NCI-H2196 treated with DMSO at 0.1 percent for 48 hours (cell line): ENCODE measurements around the gene KAT14.
"Not testable (repeated sequence)": the region's sequence is repeated elsewhere in the genome, so short reads cannot be mapped to it uniquely, and the experiment has no call there.

Experiments
- DNase-seq: peaks from one replicate; lab custom pipeline; 2025; ENCODE audit not compliant: unreplicated experiment; lab: John Stamatoyannopoulos, UW

Gene KAT14

DNA sequence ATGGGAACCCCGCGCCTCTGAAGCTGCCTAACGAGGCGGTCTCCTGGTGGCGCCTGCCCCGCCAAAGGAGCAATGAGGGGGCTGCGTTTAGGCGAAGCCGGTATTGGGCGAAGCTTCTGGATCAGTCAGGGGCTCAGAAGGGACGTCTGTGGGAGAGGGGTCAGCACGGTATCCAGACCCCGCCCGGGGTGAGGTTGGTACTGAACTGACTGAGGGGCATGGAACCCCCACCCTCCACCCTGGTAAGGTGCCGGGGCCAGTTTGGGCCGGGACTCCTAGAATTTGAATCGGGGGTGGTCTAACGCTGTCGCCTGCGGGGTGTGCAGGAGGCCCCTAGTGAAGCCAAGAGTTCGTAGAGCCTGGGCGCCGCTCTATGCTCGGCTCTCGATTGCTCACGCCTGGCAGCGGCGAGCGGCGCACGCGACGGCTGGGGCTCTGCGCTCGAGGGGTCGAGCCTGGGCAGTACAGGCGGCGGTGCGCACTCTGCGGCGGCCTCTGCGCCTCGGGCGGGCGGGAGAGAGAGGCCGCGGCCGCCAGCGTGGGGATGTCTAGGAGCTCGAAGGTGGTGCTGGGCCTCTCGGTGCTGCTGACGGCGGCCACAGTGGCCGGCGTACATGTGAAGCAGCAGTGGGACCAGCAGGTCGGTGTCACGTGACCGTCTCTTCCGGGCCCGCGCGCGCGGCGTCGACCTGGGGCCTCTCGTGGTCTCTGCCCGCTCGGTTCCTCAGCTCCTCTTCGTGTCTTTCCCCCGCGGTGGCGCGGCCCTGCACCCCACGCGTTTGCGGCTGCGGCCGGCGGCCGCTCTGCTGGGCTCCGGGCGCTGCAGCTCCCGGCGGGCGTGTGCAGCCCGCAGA is at the start of gene KAT14, which contains the start of gene PET117:
Gene KAT14 (plus strand): TSS at position 452 of the 854 bp plus-strand sequence. CDS start 4,798 bp downstream, outside the sequence.
Gene PET117 (plus strand): TSS at position 452 of the 854 bp plus-strand sequence. CDS start 93 bp downstream, at position 545.
- DNase-seq = peak; percentile 67

- not testable (repeated sequence) for DNase-seq
Observed at GRCh38 chr20:18088298-18088697, 49.4 kb upstream of the KAT14 start.

DNA sequence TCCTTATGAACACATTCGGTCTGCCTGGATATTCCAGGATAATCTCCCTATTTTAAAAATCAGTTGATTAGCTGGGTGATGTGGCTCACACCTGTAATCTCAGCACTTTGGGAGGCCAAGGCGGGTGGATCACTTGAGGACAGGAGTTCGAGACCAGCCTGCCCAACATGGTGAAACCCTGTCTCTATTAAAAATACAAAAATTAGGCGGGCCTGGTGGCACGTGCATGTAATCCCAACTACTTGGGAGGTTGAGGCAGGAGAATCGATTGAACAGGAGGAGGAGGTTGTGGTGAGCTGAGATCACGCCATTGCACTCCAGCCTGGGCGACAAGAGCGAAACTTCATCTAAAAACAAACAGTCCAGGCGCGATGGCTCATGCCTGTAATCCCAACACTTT is 48.8 kb upstream of the KAT14 start:
- not testable (repeated sequence) for DNase-seq

GRCh38 chr20:18090044-18090443 is 47.6 kb upstream of the KAT14 start:
- no peak for DNase-seq

DNA sequence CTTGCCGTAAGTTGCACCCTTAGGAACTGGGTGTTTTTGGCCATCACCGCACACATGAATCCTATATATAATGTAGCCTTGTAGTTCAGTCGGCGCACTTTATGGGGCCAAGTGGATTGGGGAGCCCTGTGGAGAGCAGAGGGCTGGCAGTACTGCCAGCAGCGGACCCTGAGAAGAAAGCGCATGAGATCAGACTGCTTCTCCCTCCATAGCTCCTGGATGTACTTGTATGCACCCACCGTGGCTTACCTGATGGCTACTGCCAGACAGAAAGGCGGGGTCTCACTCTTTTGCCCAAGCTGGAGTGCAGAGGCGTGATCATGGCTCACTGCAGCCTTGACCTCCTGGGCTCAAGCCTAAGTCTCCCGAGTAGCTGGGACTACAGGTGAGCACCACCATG is 47.2 kb upstream of the KAT14 start:
- no peak for DNase-seq

DNA sequence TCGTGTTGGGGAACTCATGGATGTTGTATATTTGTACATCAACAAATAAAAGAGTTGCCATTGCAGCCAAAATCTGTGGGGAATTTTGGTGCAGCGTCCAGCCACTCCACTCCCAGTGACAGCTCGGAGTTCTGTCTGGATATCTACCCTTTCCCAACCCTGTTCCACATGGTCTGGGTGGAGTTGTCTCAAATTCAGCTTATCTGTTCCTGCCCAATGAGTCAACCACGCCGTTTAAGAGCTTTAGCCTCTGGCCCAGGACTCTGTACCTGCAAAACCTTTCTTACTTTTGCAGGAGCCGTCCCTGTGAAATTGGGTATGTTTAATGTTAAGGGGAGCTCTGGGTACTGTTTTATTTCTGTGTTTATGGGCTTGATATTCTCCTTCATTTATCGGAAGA is 46.0 kb upstream of the KAT14 start:
- DNase-seq = no peak

- DNase-seq = no peak
Observed at GRCh38 chr20:18092890-18093289, 44.8 kb upstream of the KAT14 start.

- no peak for DNase-seq
Observed at GRCh38 chr20:18093388-18093787, 44.3 kb upstream of the KAT14 start.

- no peak for DNase-seq
Observed at GRCh38 chr20:18094191-18094590, 43.5 kb upstream of the KAT14 start.

DNA sequence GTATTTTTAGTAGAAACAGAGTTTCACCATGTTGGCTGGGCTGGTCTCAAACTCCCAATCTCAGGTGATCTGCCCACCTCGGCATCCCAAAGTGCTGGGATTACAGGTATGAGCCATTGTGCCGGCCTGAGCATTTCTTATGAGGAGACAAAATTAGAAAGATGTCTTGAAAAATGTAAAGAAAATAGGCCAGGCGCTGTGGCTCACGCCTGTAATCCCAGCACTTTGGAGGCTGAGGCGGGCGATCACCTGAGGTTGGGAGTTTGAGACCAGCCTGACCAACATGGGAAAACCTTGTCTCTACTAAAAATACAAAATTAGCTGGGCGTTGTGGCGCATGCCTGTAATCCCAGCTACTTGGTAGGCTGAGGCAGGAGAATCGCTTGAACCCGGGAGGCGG is 37.1 kb upstream of the KAT14 start:
- DNase-seq = not testable (repeated sequence)

DNA sequence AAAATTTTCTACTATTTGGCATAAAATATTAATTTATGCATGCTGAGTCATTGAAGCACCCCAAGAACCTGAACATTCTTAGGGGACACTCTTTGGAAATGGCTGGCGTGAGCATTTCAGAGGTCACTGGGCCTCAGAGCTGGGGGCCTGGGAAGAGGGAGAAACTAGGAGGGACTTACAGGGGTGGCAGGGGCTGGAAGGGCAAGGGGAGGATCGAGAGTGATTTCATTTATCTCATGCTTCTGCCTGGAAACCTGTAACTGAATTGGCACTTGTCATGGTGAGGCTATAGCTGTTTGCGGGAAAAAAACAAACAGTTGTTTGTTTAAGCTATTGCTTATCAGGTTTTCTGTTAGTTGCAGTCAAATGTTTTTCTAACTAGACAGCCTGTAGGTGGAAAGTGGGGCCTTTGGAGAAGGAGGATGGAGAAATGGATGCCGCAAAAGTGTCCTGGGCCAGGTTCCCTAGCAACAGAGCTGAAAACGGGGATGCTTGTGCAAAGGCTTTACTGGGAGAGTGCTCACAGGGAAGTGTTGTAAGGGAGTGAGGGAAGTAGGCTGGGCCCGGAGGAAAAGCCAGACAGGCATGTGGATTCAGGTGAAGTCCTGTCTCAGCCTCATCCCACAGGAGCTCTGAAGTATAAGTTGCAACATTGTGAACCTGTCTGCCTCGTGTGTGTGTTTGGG is 36.4 kb upstream of the KAT14 start:
- DNase-seq = no peak

GRCh38 chr20:18103497-18103896 is 34.2 kb upstream of the KAT14 start:
- no peak for DNase-seq

GRCh38 chr20:18108326-18108725 is 29.3 kb upstream of the KAT14 start:
- DNase-seq = no peak

- not testable (repeated sequence) for DNase-seq
Observed at GRCh38 chr20:18128574-18128973, 9.1 kb upstream of the KAT14 start.

DNA sequence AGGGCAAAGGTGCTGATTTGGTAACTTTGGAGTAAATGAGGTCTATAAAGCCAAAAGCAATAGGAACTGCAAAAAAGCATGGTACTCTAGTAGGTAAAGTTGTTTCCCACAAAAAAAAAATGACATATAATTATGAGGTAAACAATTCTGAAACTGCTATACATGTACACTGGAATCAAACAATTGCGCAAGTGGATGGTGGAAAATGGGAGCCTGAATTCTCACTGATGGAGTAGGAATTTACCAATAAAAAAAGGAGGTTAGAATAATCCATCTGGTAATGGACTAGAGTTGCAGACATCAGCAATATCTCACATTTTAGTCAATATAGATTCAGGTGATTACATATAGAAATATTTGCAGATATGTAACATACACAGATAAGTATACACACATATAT is 5.0 kb upstream of the KAT14 start:
- DNase-seq = no peak

DNA sequence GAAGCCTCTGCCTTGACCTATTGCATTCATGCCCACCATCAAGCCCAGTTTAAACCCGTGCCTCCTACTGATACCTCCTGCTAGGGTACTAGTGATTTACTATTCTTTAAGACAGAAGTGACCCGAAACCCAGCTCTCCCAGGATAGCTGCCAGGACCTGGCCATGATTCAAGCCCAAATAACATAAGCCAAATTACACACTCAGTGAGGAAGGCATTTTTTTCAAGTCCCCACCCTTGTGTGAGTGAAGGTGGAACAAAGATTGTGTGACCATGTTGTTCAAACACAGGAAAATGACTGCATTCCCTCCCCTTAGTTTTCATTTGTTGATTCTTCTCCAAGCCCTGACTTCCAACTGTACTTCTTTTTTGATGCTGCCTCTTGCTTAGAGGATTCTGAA is 3.7 kb upstream of the KAT14 start:
- no peak for DNase-seq

- DNase-seq = no peak
Observed at GRCh38 chr20:18138266-18138582, 561 bp downstream of the KAT14 start.

GRCh38 chr20:18138639-18139583 is 1.2 kb downstream of the KAT14 start:
- DNase-seq = no peak

- no peak for DNase-seq
Observed at GRCh38 chr20:18139832-18140231, 2.2 kb downstream of the KAT14 start.

DNA sequence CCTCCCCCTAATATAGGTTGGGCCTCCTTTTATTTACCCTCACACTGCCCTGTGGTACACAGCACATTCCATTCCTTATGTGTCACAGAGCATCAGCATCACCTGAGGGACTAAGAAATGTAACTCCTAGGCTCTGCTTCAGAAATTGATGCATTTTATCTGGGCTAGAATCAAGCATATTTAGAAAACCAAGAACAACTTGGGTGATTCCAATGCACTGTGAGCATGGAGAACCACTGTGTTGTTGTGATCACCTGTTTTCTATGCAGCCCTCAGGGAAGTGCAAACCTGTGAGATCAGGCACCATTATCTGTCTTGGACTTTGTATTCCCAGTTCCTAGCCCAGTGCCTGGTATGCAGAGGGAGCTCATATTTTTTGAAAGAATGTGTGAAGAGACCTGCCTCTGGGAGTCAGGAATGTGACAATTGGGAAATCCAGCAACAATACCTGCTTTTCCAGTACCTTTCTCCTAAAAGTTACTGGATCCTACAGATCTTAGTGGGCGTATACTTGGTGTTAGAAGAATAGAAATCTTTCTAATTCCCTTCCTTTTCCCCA is 7.0 kb downstream of the KAT14 start:
- DNase-seq = no peak

DNA sequence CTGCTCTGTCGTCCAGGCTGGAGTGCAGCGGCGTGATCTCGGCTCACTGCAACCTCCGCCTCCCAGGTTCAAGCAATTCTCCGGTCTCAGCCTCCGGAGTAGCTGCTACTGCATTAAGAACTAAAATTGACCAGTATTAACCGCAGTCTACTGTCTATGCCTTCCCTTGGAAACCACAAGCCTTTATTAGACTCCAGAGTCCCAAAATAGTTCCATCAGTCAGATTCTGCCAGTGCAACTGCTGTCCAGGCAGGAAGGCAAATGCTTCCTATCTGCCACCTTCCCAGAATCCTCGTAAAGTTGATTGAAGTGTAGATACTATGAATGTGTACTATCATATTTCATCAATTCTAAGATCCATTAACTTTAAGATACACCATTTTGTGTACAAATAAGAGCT is 16.7 kb downstream of the KAT14 start:
- no peak for DNase-seq
